Right lobe of liver (tissue), 6 donors: Measurements from ENCODE around the gene ZMYND12. TPM values are rescaled to one million over a fixed set of nuclear protein-coding genes. Genes with fewer than 3 reads are reported as not detected.

Experiments used
- ATAC-seq, 4 donors: fragments of 200-7000 bp; cut with Tn5 transposase; one replicate each; pipeline ENCODE4 v1.9.1; 2020; ENCODE audit warnings: mild to moderate bottlenecking in 4 of 4, moderate library complexity in 4 of 4
- DNase-seq, 3 donors: peaks; one replicate each; pipeline ENCODE4 v3.0.0-alpha.2; 2020
- H3K27ac ChIP-seq, 3 donors: fragments of 200-600 bp; one replicate each; pipeline ENCODE4 v1.8.0; 2022
- H3K27me3 ChIP-seq, 2 donors: fragments of 200-600 bp; one replicate each; pipeline ENCODE4 v1.8.0; 2022
- H3K36me3 ChIP-seq, 4 donors: fragments of 200-600 bp; sonication (generic) in 1 of 4; one replicate each; pipeline versions ENCODE4 v1.5.1 to v1.8.0; 2017 to 2022; ENCODE audit warnings: control low read depth in 1 of 4
- H3K4me1 ChIP-seq, 4 donors: fragments of 200-600 bp; sonication (generic) in 1 of 4; one replicate each; pipeline versions ENCODE4 v1.5.1 to v1.8.0; 2017 to 2022; ENCODE audit warnings: control low read depth in 1 of 4
- H3K4me3 ChIP-seq, 3 donors: fragments of 200-600 bp; one replicate each; pipeline ENCODE4 v1.8.0; 2022
- H3K9me3 ChIP-seq, 4 donors: fragments of 200-600 bp; sonication (generic) in 1 of 4; one replicate each; pipeline versions ENCODE4 v1.5.1 to v1.8.0; 2017 to 2022; ENCODE audit warnings: control low read depth in 1 of 4
- POLR2A ChIP-seq: fragments of 450-650 bp; IDR thresholded peaks from one replicate; pipeline ENCODE4 v1.6.1; 2017; ENCODE audit warnings: antibody characterized with exemption, mild to moderate bottlenecking
- WGBS: methylation state at CpG from one replicate; pipeline ENCODE4 v1.1.6; 2018; ENCODE audit warnings: low coverage, low lambda C conversion rate; ENCODE audit not compliant: insufficient coverage; ENCODE audit errors: missing lambda C conversion rate; 5-methylcytosine and 5-hydroxymethylcytosine counted together
- intact Hi-C, 2 donors: fragments of 100-400 bp; cut with DNase I; formaldehyde crosslinking; loops; one replicate each; pipeline versions ENCODE4 v1.11.2 to v1.14.1; 2022
- total RNA-seq, 6 experiments: library from RNA; depleted of rRNA in 2 of 6; stranded (reverse); fragments of >200 nt in 2 of 6; fragmentation: NEBNext Ultra II Directional in 3 of 6; extraction: Animal tissue kit (Norgen Biotek cat#: 25700) in 3 of 6; gene quantifications; one replicate each; pipeline versions ENCODE4 v1.1.0 to v1.2.4, GENCODE V29; 2016 to 2023
- TF ChIP-seq, protein P1 (sequence below), 4 donors: fragments of 200-600 bp in 3 of 4; fragments of 450-650 bp in 1 of 4; IDR thresholded peaks; one replicate each; pipeline versions ENCODE4 v1.5.1 to v1.8.0; 2016 to 2022; ENCODE audit warnings: antibody characterized with exemption in 4 of 4, mild to moderate bottlenecking in 2 of 4
- donor health status: DM: no; HTN: yes; CAD: no.
- donor health status: DM: no; HTN: no; CAD: no.
- donor health status: DM: no; HTN: no; CAD: no.
- donor health status: DM: no; HTN: yes; CAD: no.
- donor health status: DM: no; HTN: yes; CAD: no.

The ZMYND12 gene
- total RNA-seq, 6 experiments from 2014 or later = 1.5 to 7.3 (median 2.6) TPM

DNA sequence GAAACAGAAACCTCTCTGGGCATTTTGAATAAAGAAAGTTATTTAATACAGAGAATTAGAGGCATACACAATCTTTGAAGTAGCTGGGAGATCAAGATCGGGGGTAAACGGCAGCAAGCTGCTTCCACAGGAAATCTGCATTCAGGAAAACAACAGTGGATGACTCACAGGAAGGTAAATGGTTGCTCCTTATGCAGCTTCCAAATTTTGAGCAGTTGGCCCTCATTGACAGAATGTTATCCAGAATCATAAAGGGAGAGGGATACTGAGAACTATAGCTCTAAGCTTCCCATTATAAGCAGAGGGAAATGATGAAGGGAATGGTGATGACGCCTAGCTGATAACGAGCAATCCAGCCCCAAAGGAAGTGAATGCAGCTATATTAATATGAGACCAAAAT lies 28.6 kb downstream of the ZMYND12 start:
- TF ChIP-seq POLR2A = no peak
- TF ChIP-seq, protein P1, sequence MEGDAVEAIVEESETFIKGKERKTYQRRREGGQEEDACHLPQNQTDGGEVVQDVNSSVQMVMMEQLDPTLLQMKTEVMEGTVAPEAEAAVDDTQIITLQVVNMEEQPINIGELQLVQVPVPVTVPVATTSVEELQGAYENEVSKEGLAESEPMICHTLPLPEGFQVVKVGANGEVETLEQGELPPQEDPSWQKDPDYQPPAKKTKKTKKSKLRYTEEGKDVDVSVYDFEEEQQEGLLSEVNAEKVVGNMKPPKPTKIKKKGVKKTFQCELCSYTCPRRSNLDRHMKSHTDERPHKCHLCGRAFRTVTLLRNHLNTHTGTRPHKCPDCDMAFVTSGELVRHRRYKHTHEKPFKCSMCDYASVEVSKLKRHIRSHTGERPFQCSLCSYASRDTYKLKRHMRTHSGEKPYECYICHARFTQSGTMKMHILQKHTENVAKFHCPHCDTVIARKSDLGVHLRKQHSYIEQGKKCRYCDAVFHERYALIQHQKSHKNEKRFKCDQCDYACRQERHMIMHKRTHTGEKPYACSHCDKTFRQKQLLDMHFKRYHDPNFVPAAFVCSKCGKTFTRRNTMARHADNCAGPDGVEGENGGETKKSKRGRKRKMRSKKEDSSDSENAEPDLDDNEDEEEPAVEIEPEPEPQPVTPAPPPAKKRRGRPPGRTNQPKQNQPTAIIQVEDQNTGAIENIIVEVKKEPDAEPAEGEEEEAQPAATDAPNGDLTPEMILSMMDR (IDR thresholded peaks at IDR 0.05) = no peak
- intact Hi-C loops = no loop called here
- Histone ChIP-seq H3K27me3 (no peaks in the 10 kb centered on the region), H3K9me3 (no peaks in the 10 kb centered on the region), H3K36me3 (no peaks in the 10 kb centered on the region), H3K4me1 (peaks cover 0 to 18% (median 5%) of the 10 kb centered on the region in 4 donors), H3K27ac (no peak overlapping the region), H3K4me3 (no peak overlapping the region)
- WGBS = 67% methylated on average over 4 of the region's 4 CpGs
- ATAC-seq = peak in 2 of 4 donors; percentile 34 to 50
- no peak for DNase-seq

DNA sequence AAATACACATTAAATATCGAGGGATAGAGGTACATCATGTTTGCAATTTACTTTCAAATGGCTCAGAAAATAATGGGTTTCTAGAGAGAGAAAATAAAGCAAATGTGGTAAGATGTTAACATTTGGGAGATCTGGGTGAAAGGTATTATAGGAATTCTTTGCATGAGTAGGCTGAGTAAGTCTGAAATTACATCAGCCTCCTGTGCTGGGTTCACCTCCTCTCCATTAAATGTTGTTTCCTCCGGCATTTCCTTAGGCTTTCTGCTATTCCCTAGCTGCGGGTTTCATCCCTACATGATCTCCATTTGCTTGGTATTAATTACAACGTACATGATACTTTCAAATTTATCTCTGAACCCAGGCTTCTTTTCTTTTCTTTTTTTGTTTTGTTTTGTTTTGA lies 31.6 kb downstream of the ZMYND12 start:
- WGBS = 90% methylated on average over 3 of the region's 4 CpGs
- intact Hi-C loops = no loop called here
- Histone ChIP-seq H3K27me3 (no peaks in the 10 kb centered on the region), H3K4me1 (peaks cover 0 to 10% (median 0%) of the 10 kb centered on the region in 4 donors), H3K4me3 (no peak overlapping the region), H3K36me3 (no peaks in the 10 kb centered on the region), H3K27ac (no peak overlapping the region), H3K9me3 (no peaks in the 10 kb centered on the region)
- no peak for DNase-seq
- TF ChIP-seq, protein P1 (IDR thresholded peaks at IDR 0.05) = no peak
- TF ChIP-seq POLR2A = no peak
- ATAC-seq = no peak

DNA sequence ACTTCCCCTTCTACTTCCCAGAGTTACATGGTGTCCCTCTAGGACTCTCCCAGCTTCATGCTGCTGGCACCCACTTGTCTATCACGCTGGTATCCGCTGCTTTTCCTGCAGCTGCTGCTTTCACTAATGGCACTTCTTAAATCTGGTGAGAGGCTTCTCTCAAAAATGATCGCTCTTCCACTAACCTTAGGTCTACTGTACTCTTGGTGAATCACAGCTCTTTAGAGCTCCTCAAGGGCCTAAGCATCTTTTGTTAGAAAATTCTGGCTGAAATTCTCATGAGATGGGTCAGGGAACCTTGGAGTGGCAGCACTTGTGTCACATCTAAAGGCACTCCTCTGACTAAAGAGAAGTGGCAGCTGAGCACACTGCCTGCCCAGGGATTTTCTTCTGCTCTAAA lies 32.1 kb downstream of the ZMYND12 start:
- H3K27me3 ChIP-seq = no peaks in the 10 kb centered on the region
- WGBS = 100% methylated on average over 3 of the region's 3 CpGs
- no peak overlapping the region for H3K4me3 ChIP-seq
- intact Hi-C loops = no loop called here
- no peak overlapping the region for H3K27ac ChIP-seq
- TF ChIP-seq, protein P1 (IDR thresholded peaks at IDR 0.05) = no peak
- no peak for TF ChIP-seq POLR2A
- DNase-seq (no peak), ATAC-seq (no peak)
- H3K4me1 ChIP-seq = peaks cover 0 to 10% (median 0%) of the 10 kb centered on the region in 4 donors
- no peaks in the 10 kb centered on the region for H3K36me3 ChIP-seq
- no peaks in the 10 kb centered on the region for H3K9me3 ChIP-seq

DNA sequence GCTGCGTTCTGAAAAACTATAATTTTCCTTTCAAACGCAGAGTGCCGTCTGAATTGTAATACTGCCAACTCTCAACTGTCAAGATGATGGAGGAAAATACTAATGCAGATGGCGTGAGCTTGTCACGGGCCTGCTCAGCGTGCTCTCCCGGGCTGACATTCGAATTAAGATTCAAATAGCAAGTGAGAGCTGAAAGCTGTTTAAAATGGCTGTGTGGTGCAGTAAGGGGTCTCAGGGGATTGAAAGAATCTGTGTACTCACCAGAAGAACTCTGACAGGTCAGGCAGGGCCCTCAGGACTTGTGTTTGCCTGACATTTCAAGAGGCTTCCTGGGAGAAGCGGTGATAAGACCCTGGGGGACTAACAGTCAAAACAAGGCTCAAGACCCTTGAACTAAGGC lies 33.1 kb downstream of the ZMYND12 start:
- 77% methylated on average over 9 of the region's 9 CpGs for WGBS
- no peak for ATAC-seq
- H3K4me1 ChIP-seq = peaks cover 0 to 10% (median 0%) of the 10 kb centered on the region in 4 donors
- no peaks in the 10 kb centered on the region for H3K9me3 ChIP-seq
- no peak overlapping the region for H3K27ac ChIP-seq
- DNase-seq = no peak
- no peak for TF ChIP-seq POLR2A
- TF ChIP-seq, protein P1 (IDR thresholded peaks at IDR 0.05) = no peak
- H3K36me3 ChIP-seq = no peaks in the 10 kb centered on the region
- intact Hi-C loops = no loop called here
- H3K4me3 ChIP-seq = no peak overlapping the region
- no peaks in the 10 kb centered on the region for H3K27me3 ChIP-seq
